Measurements from ENCODE around the gene GAB2. TPM values are rescaled to one million over a fixed set of nuclear protein-coding genes. Genes with fewer than 3 reads are reported as not detected.

The GAB2 gene
- total and polyA plus RNA-seq, 10 of the 15 experiments (the other 5 are each of a cell fraction or from before 2014, with no cell fraction given) = 0.69 to 12.6 (median 3.8) TPM

- in situ Hi-C loops (cut with MboI) = no loop called here
- FAIRE-seq = no peak
- no peak overlapping the region for H3K9ac ChIP-seq (ENCODE audit: control insufficient read depth, insufficient read depth, low read length)
- no peaks in the 10 kb centered on the region for H4K20me1 ChIP-seq (ENCODE audit: control insufficient read depth, insufficient read depth)
- no peak overlapping the region for H3K27ac ChIP-seq (ENCODE audit: control insufficient read depth, insufficient read depth)
- no TSS peak for BruUV-seq (replicated peaks)
- no peak overlapping the region for H3K4me2 ChIP-seq (ENCODE audit: control insufficient read depth, insufficient read depth)
- ATAC-seq = no peak
- H3K36me3 ChIP-seq (ENCODE audit: control insufficient read depth in 2 of 2, insufficient read depth in 2 of 2, low read length in 1 of 2) = no peaks in the 10 kb centered on the region
- no peaks in the 10 kb centered on the region for H3K9me3 ChIP-seq (replicated peaks; ENCODE audit: control insufficient read depth, insufficient read depth, low read length)
- DNase-seq (ENCODE audit: low read depth, low spot score) = no peak
- no peak overlapping the region for H3K4me3 ChIP-seq
- ChIA-PET SMC1A (ENCODE audit: uncharacterized antibody, unreplicated experiment) (interaction anchor here (1.0 to 1.2 kb wide), 4 partner anchors 9 to 200 kb away, joined by 3 to 4 read pairs (median 3); no protein-coding TSS in a partner anchor), CTCF (interaction anchor here (0.6 kb wide), 1 partner anchor 981 kb away, joined by 3 read pairs; no protein-coding TSS in a partner anchor), RAD21 (ENCODE audit: unreplicated experiment) (no interaction called here), POLR2A (no interaction called here)
- H2AFZ ChIP-seq (ENCODE audit: control insufficient read depth, low read depth, low read length) = no peak overlapping the region
- no peaks in the 10 kb centered on the region for H3K4me1 ChIP-seq (ENCODE audit: control insufficient read depth, insufficient read depth, low read length)
- intact Hi-C loops (cut with micrococcal nuclease; ENCODE audit: unreplicated experiment) = no loop called here
- no peaks in the 10 kb centered on the region for H3K79me2 ChIP-seq (ENCODE audit: control insufficient read depth, insufficient read depth, low read length)
- no peaks in the 10 kb centered on the region for H3K27me3 ChIP-seq (replicated peaks in 1 of 2; ENCODE audit: control insufficient read depth in 2 of 2, insufficient read depth in 2 of 2, low read length in 1 of 2)
- 96% methylated on average over 3 of the region's 3 CpGs for WGBS (ENCODE audit: insufficient coverage, insufficient replicate concordance, low lambda C conversion rate, missing lambda C conversion rate)
- no peak for TF ChIP-seq NFYA (IDR thresholded peaks at IDR 0.05; ENCODE audit: borderline replicate concordance, low read depth, low read length)
- TF ChIP-seq CREB1 (IDR thresholded peaks at IDR 0.05; ENCODE audit: low read depth) = no peak
- TF ChIP-seq NFXL1 (IDR thresholded peaks at IDR 0.05; ENCODE audit: borderline replicate concordance) = no peak
- TF ChIP-seq, protein P1, sequence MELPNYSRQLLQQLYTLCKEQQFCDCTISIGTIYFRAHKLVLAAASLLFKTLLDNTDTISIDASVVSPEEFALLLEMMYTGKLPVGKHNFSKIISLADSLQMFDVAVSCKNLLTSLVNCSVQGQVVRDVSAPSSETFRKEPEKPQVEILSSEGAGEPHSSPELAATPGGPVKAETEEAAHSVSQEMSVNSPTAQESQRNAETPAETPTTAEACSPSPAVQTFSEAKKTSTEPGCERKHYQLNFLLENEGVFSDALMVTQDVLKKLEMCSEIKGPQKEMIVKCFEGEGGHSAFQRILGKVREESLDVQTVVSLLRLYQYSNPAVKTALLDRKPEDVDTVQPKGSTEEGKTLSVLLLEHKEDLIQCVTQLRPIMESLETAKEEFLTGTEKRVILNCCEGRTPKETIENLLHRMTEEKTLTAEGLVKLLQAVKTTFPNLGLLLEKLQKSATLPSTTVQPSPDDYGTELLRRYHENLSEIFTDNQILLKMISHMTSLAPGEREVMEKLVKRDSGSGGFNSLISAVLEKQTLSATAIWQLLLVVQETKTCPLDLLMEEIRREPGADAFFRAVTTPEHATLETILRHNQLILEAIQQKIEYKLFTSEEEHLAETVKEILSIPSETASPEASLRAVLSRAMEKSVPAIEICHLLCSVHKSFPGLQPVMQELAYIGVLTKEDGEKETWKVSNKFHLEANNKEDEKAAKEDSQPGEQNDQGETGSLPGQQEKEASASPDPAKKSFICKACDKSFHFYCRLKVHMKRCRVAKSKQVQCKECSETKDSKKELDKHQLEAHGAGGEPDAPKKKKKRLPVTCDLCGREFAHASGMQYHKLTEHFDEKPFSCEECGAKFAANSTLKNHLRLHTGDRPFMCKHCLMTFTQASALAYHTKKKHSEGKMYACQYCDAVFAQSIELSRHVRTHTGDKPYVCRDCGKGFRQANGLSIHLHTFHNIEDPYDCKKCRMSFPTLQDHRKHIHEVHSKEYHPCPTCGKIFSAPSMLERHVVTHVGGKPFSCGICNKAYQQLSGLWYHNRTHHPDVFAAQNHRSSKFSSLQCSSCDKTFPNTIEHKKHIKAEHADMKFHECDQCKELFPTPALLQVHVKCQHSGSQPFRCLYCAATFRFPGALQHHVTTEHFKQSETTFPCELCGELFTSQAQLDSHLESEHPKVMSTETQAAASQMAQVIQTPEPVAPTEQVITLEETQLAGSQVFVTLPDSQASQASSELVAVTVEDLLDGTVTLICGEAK (IDR thresholded peaks at IDR 0.05; ENCODE audit: borderline replicate concordance) = no peak
- no peak for TF ChIP-seq RELA (IDR thresholded peaks at IDR 0.05; ENCODE audit: borderline replicate concordance, partially characterized antibody)
- TF ChIP-seq BCL11A (IDR thresholded peaks at IDR 0.05; ENCODE audit: low read depth, low read length) = no peak
- no peak for TF ChIP-seq SMAD5 (IDR thresholded peaks at IDR 0.05; ENCODE audit: low read depth)
- no peak for TF ChIP-seq CEBPZ (IDR thresholded peaks at IDR 0.05; ENCODE audit: low read depth, low read length)
- TF ChIP-seq MEF2B (IDR thresholded peaks at IDR 0.05; ENCODE audit: partially characterized antibody, poor library complexity, severe bottlenecking) = no peak
- TF ChIP-seq SP1 (IDR thresholded peaks at IDR 0.05; ENCODE audit: low read depth, low read length) = no peak
- TF ChIP-seq, protein P2, sequence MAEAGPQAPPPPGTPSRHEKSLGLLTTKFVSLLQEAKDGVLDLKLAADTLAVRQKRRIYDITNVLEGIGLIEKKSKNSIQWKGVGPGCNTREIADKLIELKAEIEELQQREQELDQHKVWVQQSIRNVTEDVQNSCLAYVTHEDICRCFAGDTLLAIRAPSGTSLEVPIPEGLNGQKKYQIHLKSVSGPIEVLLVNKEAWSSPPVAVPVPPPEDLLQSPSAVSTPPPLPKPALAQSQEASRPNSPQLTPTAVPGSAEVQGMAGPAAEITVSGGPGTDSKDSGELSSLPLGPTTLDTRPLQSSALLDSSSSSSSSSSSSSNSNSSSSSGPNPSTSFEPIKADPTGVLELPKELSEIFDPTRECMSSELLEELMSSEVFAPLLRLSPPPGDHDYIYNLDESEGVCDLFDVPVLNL (IDR thresholded peaks at IDR 0.05; ENCODE audit: low read depth, low read length) = no peak
- TF ChIP-seq, protein P3, sequence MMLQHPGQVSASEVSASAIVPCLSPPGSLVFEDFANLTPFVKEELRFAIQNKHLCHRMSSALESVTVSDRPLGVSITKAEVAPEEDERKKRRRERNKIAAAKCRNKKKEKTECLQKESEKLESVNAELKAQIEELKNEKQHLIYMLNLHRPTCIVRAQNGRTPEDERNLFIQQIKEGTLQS (IDR thresholded peaks at IDR 0.05; ENCODE audit: borderline replicate concordance, extremely low read depth, low read depth, low read length) = no peak
- no peak for TF ChIP-seq JUNB (IDR thresholded peaks at IDR 0.05)
- no peak for TF ChIP-seq HDAC2 (IDR thresholded peaks at IDR 0.05)
- no peak for TF ChIP-seq NR2C1 (IDR thresholded peaks at IDR 0.05)
These were observed 53.4 kb downstream of the GAB2 start for GRCh38 chr11:78364128-78364751.
